ENCODE data around the gene ZNF619. TPM values are rescaled to one million over a fixed set of nuclear protein-coding genes. Genes with fewer than 3 reads are reported as not detected.

ZNF619 gene
- total and polyA plus RNA-seq, 9 of the 15 experiments (the other 6 are each of a cell fraction or from before 2014, with no cell fraction given), result 1.3 to 9.1 (median 6.3) TPM

GRCh38 chr3:40490916-40491315 is 14.0 kb downstream of the ZNF619 start (continued):
- TF ChIP-seq AFF1 (IDR thresholded peaks at IDR 0.05; ENCODE audit: low read depth in 1 of 2, partially characterized antibody in 2 of 2), result no peak
- TF ChIP-seq CBX8 (IDR thresholded peaks at IDR 0.05; ENCODE audit: borderline replicate concordance, extremely low read depth, low read depth, low read length, poor library complexity, severe bottlenecking), result no peak
- TF ChIP-seq CHD4 (IDR thresholded peaks at IDR 0.05; ENCODE audit: insufficient read depth, insufficient replicate concordance, low read depth, low read length, poor library complexity, severe bottlenecking), result no peak
- no peak for TF ChIP-seq MEF2A (IDR thresholded peaks at IDR 0.05; ENCODE audit: control insufficient read depth, low read depth, low read length)
- no peak for TF ChIP-seq HNRNPLL (IDR thresholded peaks at IDR 0.05; ENCODE audit: low read depth, low read length, poor library complexity, severe bottlenecking)

All from K562 (cell line).